GM08714 (cell line): ENCODE results near the gene KRT13.

Experiments used
- H3K4me3 ChIP-seq: fragments of 200-500 bp; sonication (Bioruptor generic); 2 replicates; pipeline ENCODE4 v1.5.1; 2014; ENCODE audit warnings: mild to moderate bottlenecking, low read length, inconsistent platforms
- ZNF274 ChIP-seq: IDR thresholded peaks from 2 replicates; pipeline ENCODE4 v1.6.1; 2012; ENCODE audit warnings: mild to moderate bottlenecking, low read depth, low read length

The KRT13 gene

GRCh38 chr17:41484920-41485904, 20.2 kb downstream of the KRT13 start:
- TF ChIP-seq ZNF274, result no peak
- no peak overlapping the region for H3K4me3 ChIP-seq

- TF ChIP-seq ZNF274, result no peak
- H3K4me3 ChIP-seq, result no peak overlapping the region
Measured at GRCh38 chr17:41483991-41484826, 21.2 kb downstream of the KRT13 start.

- no peak overlapping the region for H3K4me3 ChIP-seq
- TF ChIP-seq ZNF274, result no peak
Measured at GRCh38 chr17:41483531-41483930, 21.9 kb downstream of the KRT13 start.

GRCh38 chr17:41481036-41481435, 24.4 kb downstream of the KRT13 start, which contains the start of gene KRT35:
KRT35 (minus strand) TSS chr17:41481151; CDS start chr17:41481097, 54 bp downstream.
- TF ChIP-seq ZNF274, result no peak
- no peak within 1 kb of the TSS for H3K4me3 ChIP-seq

- no peak for TF ChIP-seq ZNF274
- no peak overlapping the region for H3K4me3 ChIP-seq
Measured at GRCh38 chr17:41480581-41480980, 24.8 kb downstream of the KRT13 start.

GRCh38 chr17:41480136-41480535, 25.3 kb downstream of the KRT13 start:
- TF ChIP-seq ZNF274, result no peak
- no peak overlapping the region for H3K4me3 ChIP-seq

- no peak overlapping the region for H3K4me3 ChIP-seq
- TF ChIP-seq ZNF274, result no peak
Measured at GRCh38 chr17:41478237-41478636, 27.2 kb downstream of the KRT13 start.

- TF ChIP-seq ZNF274, result no peak
- no peak overlapping the region for H3K4me3 ChIP-seq
Measured at GRCh38 chr17:41476866-41477815, 28.3 kb downstream of the KRT13 start.

GRCh38 chr17:41475421-41475820, 30.0 kb downstream of the KRT13 start:
- TF ChIP-seq ZNF274, result no peak
- H3K4me3 ChIP-seq, result no peak overlapping the region

- no peak for TF ChIP-seq ZNF274
- no peak overlapping the region for H3K4me3 ChIP-seq
Measured at GRCh38 chr17:41474863-41475262, 30.5 kb downstream of the KRT13 start.

GRCh38 chr17:41468346-41468745, 37.1 kb downstream of the KRT13 start:
- no peak for TF ChIP-seq ZNF274
- H3K4me3 ChIP-seq, result no peak overlapping the region

GRCh38 chr17:41467561-41467960, 37.9 kb downstream of the KRT13 start:
- no peak overlapping the region for H3K4me3 ChIP-seq
- no peak for TF ChIP-seq ZNF274

GRCh38 chr17:41466988-41467387, 38.4 kb downstream of the KRT13 start, which contains the start of gene KRT32:
KRT32 (minus strand) TSS chr17:41467386; CDS start chr17:41467325, 61 bp downstream.
- TF ChIP-seq ZNF274, result no peak
- no peak within 1 kb of the TSS for H3K4me3 ChIP-seq
